Measurements from ENCODE around the gene P3H1.

The P3H1 gene

DNA sequence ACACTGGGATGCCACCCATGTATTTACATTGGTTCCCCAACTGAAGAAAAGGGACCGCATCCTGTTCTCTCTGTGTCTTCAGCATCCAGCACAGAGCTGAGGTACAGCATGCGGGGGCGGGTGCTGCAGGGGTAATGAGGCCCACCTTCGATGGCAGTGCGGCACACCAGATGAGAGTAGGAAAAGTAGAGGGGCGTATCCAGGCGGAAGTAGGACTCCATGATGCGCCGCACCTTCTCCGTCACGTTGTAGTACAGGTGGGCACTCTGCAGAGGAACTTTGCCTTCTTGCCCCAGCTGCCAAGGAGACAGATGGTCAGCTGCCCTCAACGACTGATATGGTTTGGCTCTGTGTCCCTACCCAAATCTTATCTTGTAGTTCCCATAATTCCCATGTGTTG lies 16.8 kb downstream of the P3H1 start:
- Histone ChIP-seq H2BK5ac (ENCODE audit: low read depth, low read length, poor library complexity, severe bottlenecking) (no peak overlapping the region), H4K8ac (ENCODE audit: low read length) (no peak overlapping the region), H3K4me1 (ENCODE audit: control insufficient read depth, insufficient read depth, low read depth, low read length) (no peaks in the 10 kb centered on the region), H2AK5ac (ENCODE audit: low read length, severe bottlenecking) (no peak overlapping the region), H3K27me3 (ENCODE audit: control insufficient read depth in 1 of 2, insufficient read depth in 1 of 2, low read length in 2 of 2) (no peaks in the 10 kb centered on the region), H3K27ac (ENCODE audit: low read length, poor library complexity, severe bottlenecking) (no peak overlapping the region), H2BK15ac (ENCODE audit: low read depth, poor library complexity, severe bottlenecking) (no peak overlapping the region), H3K9me3 (ENCODE audit: control insufficient read depth, low read length) (no peaks in the 10 kb centered on the region), H2AFZ (ENCODE audit: low read depth, low read length) (no peak overlapping the region), H3K9ac (ENCODE audit: low read length) (no peak overlapping the region), H3K4me2 (ENCODE audit: low read length, poor library complexity, severe bottlenecking) (no peak overlapping the region), H3K18ac (ENCODE audit: low read depth in 1 of 2, low read length in 2 of 2) (no peak overlapping the region), H3K4me3 (ENCODE audit: insufficient read depth in 1 of 2, low read depth in 1 of 2, low read length in 2 of 2) (no peak overlapping the region), H3K79me1 (replicated peaks; ENCODE audit: low read length, poor library complexity, severe bottlenecking) (peaks cover 15% of the 10 kb centered on the region), H3K23ac (ENCODE audit: low read length in 2 of 2) (no peak overlapping the region), H3K36me3 (ENCODE audit: control insufficient read depth in 1 of 2, insufficient read depth in 2 of 2, low read depth in 1 of 2, low read length in 2 of 2) (peaks cover 81 to 83% of the 10 kb centered on the region in 2 experiments), H3K4ac (ENCODE audit: low read depth in 1 of 2, low read length in 2 of 2) (no peak overlapping the region), H2BK12ac (ENCODE audit: low read length in 2 of 2) (no peak overlapping the region), H4K91ac (ENCODE audit: low read length) (no peak overlapping the region), H2BK120ac (ENCODE audit: low read depth, low read length) (no peak overlapping the region), H3K14ac (ENCODE audit: low read length in 2 of 2) (no peak overlapping the region)
- DNase-seq, result no peak
- 98% methylated on average over 12 of the region's 12 CpGs for WGBS

DNA sequence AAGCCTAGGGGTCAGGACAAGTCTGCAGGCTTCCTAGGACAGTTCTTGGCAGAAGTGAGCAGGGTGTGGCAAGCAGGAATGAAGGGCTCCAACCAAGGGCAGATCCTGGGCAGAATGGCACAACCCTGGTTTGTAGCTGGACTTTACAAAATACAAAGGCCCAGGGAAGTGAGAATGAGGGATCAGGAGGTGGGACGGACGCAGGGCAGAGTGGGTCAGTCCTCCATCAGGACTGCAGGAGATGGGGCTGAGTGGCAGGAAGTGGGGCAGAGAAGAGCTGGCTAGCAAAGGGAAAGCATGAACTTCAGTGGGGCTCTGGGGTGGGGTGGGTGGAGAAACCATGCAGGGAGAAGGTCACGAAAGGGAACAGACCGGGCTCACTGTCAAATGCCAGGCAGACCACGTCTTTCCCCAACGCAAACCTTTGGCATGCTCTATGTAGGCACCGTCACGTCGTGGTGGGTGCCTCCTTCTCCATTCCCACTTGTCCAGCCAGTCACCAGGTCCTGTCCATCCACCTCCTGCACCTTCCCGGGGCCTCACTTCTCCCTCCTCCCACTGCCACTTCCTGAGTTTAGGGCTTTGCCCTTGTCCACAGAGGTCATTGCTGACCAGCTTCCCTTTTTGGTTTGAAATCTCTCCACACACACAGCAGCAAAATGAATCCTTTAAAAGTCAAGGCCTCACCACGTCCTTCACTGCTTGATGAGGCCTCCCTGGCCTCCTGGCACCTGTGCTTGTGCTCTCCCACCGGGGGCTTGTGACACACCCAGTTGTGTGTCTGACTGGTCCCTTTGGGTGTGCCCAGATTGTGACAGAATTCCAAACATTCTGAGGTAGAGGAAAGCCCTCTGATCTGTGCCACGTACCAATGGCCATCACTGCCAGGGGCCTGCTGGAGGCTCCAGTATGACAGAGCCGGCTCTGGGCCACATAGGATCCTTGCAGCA lies 18.1 kb downstream of the P3H1 start:
- Histone ChIP-seq H3K9ac (ENCODE audit: low read length) (no peak overlapping the region), H3K9me3 (ENCODE audit: control insufficient read depth, low read length) (no peaks in the 10 kb centered on the region), H3K23ac (ENCODE audit: low read length in 2 of 2) (no peak overlapping the region), H2AK5ac (ENCODE audit: low read length, severe bottlenecking) (no peak overlapping the region), H3K18ac (ENCODE audit: low read depth in 1 of 2, low read length in 2 of 2) (no peak overlapping the region), H2BK120ac (ENCODE audit: low read depth, low read length) (no peak overlapping the region), H2AFZ (ENCODE audit: low read depth, low read length) (no peak overlapping the region), H4K91ac (ENCODE audit: low read length) (no peak overlapping the region), H2BK5ac (ENCODE audit: low read depth, low read length, poor library complexity, severe bottlenecking) (no peak overlapping the region), H3K79me1 (replicated peaks; ENCODE audit: low read length, poor library complexity, severe bottlenecking) (peaks cover 8% of the 10 kb centered on the region), H3K4me3 (ENCODE audit: insufficient read depth in 1 of 2, low read depth in 1 of 2, low read length in 2 of 2) (no peak overlapping the region), H3K27me3 (ENCODE audit: control insufficient read depth in 1 of 2, insufficient read depth in 1 of 2, low read length in 2 of 2) (no peaks in the 10 kb centered on the region), H3K4me1 (ENCODE audit: control insufficient read depth, insufficient read depth, low read depth, low read length) (no peaks in the 10 kb centered on the region), H2BK12ac (ENCODE audit: low read length in 2 of 2) (no peak overlapping the region), H2BK15ac (ENCODE audit: low read depth, poor library complexity, severe bottlenecking) (no peak overlapping the region), H3K4ac (ENCODE audit: low read depth in 1 of 2, low read length in 2 of 2) (no peak overlapping the region), H3K27ac (ENCODE audit: low read length, poor library complexity, severe bottlenecking) (no peak overlapping the region), H3K14ac (ENCODE audit: low read length in 2 of 2) (no peak overlapping the region), H4K8ac (ENCODE audit: low read length) (no peak overlapping the region), H3K4me2 (ENCODE audit: low read length, poor library complexity, severe bottlenecking) (no peak overlapping the region), H3K36me3 (ENCODE audit: control insufficient read depth in 1 of 2, insufficient read depth in 2 of 2, low read depth in 1 of 2, low read length in 2 of 2) (peaks cover 68 to 70% of the 10 kb centered on the region in 2 experiments)
- 96% methylated on average over 14 of the region's 14 CpGs for WGBS
- no peak for DNase-seq

DNA sequence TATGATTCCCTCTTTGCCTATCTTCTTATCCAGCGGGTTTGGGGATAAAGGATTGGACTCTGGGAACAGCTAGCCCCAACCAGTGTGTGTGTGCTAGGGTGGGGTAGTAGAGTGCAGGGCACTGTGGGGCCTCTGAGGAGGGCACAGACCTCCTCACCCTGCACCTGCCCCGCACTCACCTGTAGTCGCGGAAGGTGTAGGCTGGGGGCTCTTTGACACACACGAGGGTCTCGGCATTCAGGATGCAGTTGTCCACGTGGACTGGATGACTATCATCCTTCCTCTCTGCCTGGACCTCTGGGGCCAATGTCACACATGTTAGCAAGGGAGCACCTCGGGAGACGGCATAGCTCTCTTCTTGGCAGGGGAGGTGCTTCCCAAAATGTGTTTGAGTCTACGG lies 18.8 kb downstream of the P3H1 start:
- Histone ChIP-seq H3K4me2 (ENCODE audit: low read length, poor library complexity, severe bottlenecking) (no peak overlapping the region), H2AFZ (ENCODE audit: low read depth, low read length) (no peak overlapping the region)

DNA sequence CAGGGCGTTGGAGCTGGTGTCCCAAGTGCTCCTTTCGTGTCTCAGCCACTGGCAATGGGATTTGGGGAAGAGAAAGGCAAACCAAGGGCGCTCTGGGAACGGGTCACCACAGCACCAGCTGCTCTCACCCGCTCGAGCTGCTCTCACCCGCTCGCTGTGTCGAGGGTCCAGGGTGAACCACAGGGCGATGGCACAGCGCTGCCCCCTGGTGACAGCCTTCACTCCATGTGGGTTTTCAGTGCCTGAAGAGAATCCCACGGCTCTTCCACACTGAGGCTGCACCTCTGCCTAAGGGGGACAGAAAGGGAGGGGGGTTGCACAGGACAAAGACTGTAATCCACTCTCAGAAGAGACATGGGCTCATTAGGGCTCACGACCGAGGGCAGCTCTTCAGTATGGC lies 19.7 kb downstream of the P3H1 start:
- H3K9me3 ChIP-seq (ENCODE audit: control insufficient read depth, low read length), result no peaks in the 10 kb centered on the region
- no peak overlapping the region for H3K14ac ChIP-seq (ENCODE audit: low read length in 2 of 2)
- no peak overlapping the region for H2BK15ac ChIP-seq (ENCODE audit: low read depth, poor library complexity, severe bottlenecking)
- no peak overlapping the region for H3K9ac ChIP-seq (ENCODE audit: low read length)
- H2BK120ac ChIP-seq (ENCODE audit: low read depth, low read length), result no peak overlapping the region
- H3K4me3 ChIP-seq (ENCODE audit: insufficient read depth in 1 of 2, low read depth in 1 of 2, low read length in 2 of 2), result no peak overlapping the region
- H3K18ac ChIP-seq (ENCODE audit: low read depth in 1 of 2, low read length in 2 of 2), result no peak overlapping the region
- H3K79me1 ChIP-seq (replicated peaks; ENCODE audit: low read length, poor library complexity, severe bottlenecking), result peaks cover 2% of the 10 kb centered on the region
- no peaks in the 10 kb centered on the region for H3K4me1 ChIP-seq (ENCODE audit: control insufficient read depth, insufficient read depth, low read depth, low read length)
- no peak overlapping the region for H3K4me2 ChIP-seq (ENCODE audit: low read length, poor library complexity, severe bottlenecking)
- no peak overlapping the region for H2AFZ ChIP-seq (ENCODE audit: low read depth, low read length)
- no peak overlapping the region for H3K4ac ChIP-seq (ENCODE audit: low read depth in 1 of 2, low read length in 2 of 2)
- H4K8ac ChIP-seq (ENCODE audit: low read length), result no peak overlapping the region
- no peak overlapping the region for H3K23ac ChIP-seq (ENCODE audit: low read length in 2 of 2)
- H2BK5ac ChIP-seq (ENCODE audit: low read depth, low read length, poor library complexity, severe bottlenecking), result no peak overlapping the region
- H2BK12ac ChIP-seq (ENCODE audit: low read length in 2 of 2), result no peak overlapping the region
- WGBS, result 76% methylated on average over 14 of the region's 14 CpGs
- H3K27ac ChIP-seq (ENCODE audit: low read length, poor library complexity, severe bottlenecking), result no peak overlapping the region
- peak; percentile 19 for DNase-seq
- no peaks in the 10 kb centered on the region for H3K27me3 ChIP-seq (ENCODE audit: control insufficient read depth in 1 of 2, insufficient read depth in 1 of 2, low read length in 2 of 2)
- peaks cover 58 to 59% of the 10 kb centered on the region in 2 experiments for H3K36me3 ChIP-seq (ENCODE audit: control insufficient read depth in 1 of 2, insufficient read depth in 2 of 2, low read depth in 1 of 2, low read length in 2 of 2)
- H2AK5ac ChIP-seq (ENCODE audit: low read length, severe bottlenecking), result no peak overlapping the region
- H4K91ac ChIP-seq (ENCODE audit: low read length), result no peak overlapping the region

More for the DNA sequence above, 18.8 kb downstream of the P3H1 start:
- H2BK5ac ChIP-seq (ENCODE audit: low read depth, low read length, poor library complexity, severe bottlenecking), result no peak overlapping the region
- H4K8ac ChIP-seq (ENCODE audit: low read length), result no peak overlapping the region
- 91% methylated on average over 9 of the region's 10 CpGs for WGBS
- no peak overlapping the region for H2BK12ac ChIP-seq (ENCODE audit: low read length in 2 of 2)
- H2BK15ac ChIP-seq (ENCODE audit: low read depth, poor library complexity, severe bottlenecking), result no peak overlapping the region
- H3K4ac ChIP-seq (ENCODE audit: low read depth in 1 of 2, low read length in 2 of 2), result no peak overlapping the region
- peaks cover 65 to 67% of the 10 kb centered on the region in 2 experiments for H3K36me3 ChIP-seq (ENCODE audit: control insufficient read depth in 1 of 2, insufficient read depth in 2 of 2, low read depth in 1 of 2, low read length in 2 of 2)
- no peaks in the 10 kb centered on the region for H3K4me1 ChIP-seq (ENCODE audit: control insufficient read depth, insufficient read depth, low read depth, low read length)
- no peak overlapping the region for H2BK120ac ChIP-seq (ENCODE audit: low read depth, low read length)
- peaks cover 8% of the 10 kb centered on the region for H3K79me1 ChIP-seq (replicated peaks; ENCODE audit: low read length, poor library complexity, severe bottlenecking)
- H3K23ac ChIP-seq (ENCODE audit: low read length in 2 of 2), result no peak overlapping the region
- H3K14ac ChIP-seq (ENCODE audit: low read length in 2 of 2), result no peak overlapping the region
- H4K91ac ChIP-seq (ENCODE audit: low read length), result no peak overlapping the region
- H3K4me3 ChIP-seq (ENCODE audit: insufficient read depth in 1 of 2, low read depth in 1 of 2, low read length in 2 of 2), result no peak overlapping the region
- H3K9ac ChIP-seq (ENCODE audit: low read length), result no peak overlapping the region
- H3K9me3 ChIP-seq (ENCODE audit: control insufficient read depth, low read length), result no peaks in the 10 kb centered on the region
- no peaks in the 10 kb centered on the region for H3K27me3 ChIP-seq (ENCODE audit: control insufficient read depth in 1 of 2, insufficient read depth in 1 of 2, low read length in 2 of 2)
- H2AK5ac ChIP-seq (ENCODE audit: low read length, severe bottlenecking), result no peak overlapping the region
- H3K27ac ChIP-seq (ENCODE audit: low read length, poor library complexity, severe bottlenecking), result no peak overlapping the region
- no peak overlapping the region for H3K18ac ChIP-seq (ENCODE audit: low read depth in 1 of 2, low read length in 2 of 2)
- DNase-seq, result no peak
